GM18858 (cell line): Measurements from ENCODE around the gene CCDC134.

ENCODE experiments used
- ATAC-seq: cut with Tn5 transposase; IDR thresholded peaks from one replicate; pipeline ENCODE4 v1.9.1; 2021; ENCODE audit not compliant: unreplicated experiment

Gene CCDC134

DNA sequence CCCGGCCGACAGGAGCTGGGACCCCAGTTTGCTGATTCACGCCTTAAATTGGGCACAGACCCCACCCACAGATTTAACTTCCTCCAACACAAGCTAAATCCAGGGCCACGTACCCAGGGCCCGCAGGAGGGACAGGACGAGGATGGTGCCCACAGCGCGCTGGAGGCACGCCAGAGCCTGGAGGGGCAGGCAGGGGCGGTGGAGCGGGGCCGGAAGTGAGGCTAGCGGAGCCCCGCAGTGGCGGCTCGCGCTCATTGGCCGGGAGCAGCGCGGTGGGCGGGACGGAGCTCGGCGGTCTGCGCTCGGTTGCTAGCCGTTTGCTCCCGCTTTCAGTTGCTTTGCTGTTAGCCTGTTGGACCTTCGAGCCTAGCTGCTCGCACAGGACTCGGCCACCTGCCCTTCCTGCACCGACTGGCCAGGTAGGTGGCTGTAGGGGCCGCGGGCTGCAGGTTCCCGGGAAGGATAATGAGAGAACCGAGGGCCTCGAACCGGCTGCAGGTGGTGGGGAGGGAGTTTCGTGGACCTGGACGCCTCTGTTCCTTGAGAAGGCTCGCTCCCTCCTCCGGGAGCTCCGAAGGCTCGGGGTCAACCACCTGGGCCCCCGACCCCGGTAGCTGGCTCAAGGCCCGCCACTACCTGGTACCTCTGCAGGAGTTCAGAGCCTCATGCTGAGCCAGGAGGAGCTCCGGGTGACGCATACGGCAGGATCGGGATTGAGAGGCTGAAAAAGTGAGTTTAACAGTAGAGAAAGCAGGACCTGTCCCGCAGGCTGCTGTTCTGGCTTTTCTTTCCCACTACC lies at the start of gene CCDC134:
TSS of gene CCDC134 (plus strand) at position 332 of the 799 bp plus-strand sequence. CDS start 8,212 bp downstream, outside the sequence.
- ATAC-seq = peak; percentile 79

DNA sequence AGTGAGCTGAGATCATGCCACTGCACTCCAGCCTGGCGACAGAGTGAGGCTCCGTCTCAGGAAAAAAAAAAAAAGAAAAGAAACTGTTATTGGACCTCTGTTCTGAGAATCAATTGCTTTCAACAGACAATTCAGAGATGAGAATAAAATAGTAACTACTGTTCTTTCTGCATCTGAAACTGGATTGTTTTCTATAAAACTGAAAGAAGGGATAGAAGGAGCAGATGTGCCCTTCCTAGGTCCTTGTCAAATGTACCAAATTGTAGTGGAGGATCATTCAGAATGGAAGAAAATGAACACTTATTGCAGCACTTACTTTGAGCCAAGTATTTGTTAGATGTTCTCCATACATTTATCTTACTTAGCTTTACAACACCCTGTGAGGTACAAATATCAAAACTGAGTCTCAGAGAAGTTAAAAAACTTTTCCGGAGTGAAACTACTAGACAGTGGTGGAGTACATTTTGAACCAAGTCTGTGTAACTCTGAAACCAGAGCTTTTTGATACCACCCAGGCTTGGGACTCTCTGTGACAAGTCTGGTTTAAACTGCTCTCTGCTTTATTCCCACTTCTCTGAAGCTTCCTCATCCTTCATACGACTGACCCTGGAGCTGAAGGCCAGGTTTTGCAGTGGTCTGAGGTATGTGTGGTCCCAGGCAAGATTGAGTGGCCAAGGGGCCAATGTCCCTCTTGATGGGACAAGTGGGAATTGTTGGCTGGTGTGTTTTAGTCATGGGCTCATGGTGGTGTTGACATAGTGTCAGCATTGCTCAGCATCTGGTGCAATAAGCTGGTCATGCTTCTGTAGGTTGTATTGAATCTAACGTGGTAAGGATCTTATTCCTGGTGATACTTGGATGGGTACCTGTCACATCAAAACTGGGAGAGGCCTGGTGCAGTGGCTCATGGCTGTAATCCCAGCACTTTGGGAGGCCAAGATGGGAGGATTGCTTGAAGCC lies 48.2 kb upstream of the CCDC134 start:
- no peak for ATAC-seq

DNA sequence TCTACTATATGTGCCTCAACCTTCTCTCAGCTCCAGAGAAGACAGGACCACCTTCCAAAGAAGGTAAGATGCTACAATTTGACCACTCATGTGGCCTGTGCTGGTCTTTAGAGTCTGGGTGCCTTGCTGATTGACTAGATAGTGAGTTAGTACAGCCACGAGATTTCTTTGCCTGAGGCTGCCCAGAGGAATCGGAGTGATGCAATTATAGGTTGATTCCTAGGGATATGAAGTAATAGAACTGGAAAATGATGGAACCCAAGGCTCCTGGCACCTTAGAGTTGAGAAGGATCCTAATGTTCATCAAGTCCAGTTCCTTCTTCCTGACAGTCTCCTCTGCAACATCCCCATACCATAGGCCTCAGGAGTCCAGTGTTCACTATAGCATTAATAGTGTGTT lies 46.5 kb upstream of the CCDC134 start:
- no peak for ATAC-seq

DNA sequence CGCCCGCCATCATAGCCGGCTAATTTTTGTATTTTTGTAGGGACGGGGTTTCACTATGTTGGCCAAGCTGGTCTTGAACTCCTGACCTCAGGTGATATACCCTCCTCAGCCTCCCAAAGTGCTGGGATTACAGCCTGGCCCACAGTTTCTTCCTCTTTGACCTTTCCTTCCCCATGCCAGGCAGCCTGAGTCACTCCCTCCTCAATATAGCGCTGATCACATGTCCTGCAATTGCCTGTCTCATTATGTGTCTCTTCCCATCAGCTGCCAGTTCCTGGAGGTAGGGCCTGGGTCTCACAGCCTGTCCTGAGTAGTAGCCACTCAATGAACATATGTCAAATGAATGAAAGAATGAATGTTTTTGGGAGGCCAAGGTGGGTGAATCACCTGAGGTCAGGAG lies 43.0 kb upstream of the CCDC134 start:
- ATAC-seq = no peak

DNA sequence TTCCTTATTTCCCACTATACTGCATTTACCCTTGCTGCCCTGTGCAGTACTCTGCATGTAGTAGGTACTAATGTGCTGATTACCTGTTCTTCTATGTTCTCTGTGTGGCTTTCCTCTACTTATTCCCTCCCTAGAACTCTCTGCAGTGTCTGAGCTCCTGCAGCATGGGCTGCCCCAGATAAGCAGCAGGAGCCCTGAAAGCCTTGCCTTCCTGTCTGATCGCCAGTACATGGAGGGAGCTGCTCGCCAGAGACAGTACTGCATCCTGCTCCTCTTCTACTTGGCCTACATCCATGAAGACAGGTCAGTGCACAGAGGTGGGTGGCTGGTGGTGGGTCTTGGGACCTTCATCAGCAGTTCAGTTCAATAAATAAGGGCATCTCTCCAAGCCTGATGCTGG lies 42.2 kb upstream of the CCDC134 start:
- no peak for ATAC-seq

DNA sequence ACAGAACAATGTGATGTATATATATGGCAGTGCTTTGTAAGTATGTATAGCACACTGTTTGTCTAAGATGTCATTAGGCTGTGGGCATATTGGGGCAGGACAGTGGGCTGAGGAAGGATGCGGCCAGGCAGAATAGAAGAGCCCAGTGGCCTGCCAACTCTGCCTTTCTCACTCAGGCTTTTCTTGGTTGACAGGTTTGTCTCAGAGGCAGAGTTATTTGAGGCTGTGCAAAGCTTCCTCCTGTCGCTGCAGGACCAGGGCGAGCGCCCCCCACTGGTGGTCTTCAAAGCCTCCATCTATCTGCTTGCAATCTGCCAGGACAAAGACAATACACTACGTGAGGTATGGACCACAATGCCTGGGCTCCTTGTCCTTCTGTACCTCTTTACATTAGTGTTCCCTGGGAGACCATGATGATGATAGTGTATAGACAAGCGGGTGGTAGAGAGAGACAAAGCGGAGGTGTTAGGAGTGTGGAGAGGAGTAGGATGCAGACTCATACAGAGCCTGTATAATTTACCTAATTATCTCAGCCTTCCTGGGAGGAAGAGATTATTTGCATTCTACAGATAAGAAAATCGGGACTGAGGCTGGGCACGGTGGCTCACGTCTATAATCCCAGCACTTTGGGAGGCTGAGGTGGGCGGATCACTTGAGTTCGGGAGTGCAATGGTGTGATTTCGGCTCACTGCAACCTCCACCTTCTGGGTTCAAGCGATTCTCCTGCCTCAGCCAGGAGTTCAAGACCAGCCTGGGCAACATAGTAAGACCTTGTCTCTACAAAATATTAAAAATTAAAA lies 37.3 kb upstream of the CCDC134 start:
- no peak for ATAC-seq

DNA sequence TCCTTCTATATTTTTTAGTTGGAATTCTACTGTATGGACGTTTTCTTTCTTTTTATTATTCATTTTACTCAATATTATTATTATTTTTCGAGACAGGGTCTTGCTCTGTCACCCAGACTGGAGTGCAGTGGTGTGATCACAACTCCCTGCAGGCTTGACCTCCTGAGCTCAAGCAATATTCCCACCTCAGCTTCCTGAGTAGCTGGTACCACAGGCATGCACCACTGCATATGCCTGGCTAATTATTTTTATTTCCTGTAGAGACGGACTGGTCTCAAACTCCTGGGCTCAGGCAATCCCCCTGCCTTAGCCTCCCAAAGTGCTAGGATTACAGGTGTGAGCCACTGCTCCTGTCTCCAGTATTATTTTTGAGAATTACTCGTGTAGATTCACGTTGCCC lies 34.0 kb upstream of the CCDC134 start:
- no peak for ATAC-seq

DNA sequence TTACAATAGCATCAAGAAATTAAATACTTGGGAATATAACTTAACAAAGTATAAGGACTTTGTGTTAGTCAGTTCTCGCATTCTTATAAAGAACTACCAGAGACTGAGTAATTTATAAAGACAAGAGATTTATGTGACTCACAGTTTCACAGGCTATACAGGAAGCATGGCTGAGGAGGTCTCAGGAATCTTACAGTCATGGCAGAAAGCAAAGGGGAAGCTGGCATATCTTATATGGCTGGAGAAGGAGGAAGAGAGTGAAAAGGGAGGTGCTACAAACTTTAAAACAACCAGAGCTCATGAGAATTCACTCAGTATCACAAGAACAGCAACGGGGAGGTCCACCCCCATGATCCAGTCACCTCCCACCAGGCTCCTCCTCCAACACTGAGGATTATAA lies 32.0 kb upstream of the CCDC134 start:
- no peak for ATAC-seq

DNA sequence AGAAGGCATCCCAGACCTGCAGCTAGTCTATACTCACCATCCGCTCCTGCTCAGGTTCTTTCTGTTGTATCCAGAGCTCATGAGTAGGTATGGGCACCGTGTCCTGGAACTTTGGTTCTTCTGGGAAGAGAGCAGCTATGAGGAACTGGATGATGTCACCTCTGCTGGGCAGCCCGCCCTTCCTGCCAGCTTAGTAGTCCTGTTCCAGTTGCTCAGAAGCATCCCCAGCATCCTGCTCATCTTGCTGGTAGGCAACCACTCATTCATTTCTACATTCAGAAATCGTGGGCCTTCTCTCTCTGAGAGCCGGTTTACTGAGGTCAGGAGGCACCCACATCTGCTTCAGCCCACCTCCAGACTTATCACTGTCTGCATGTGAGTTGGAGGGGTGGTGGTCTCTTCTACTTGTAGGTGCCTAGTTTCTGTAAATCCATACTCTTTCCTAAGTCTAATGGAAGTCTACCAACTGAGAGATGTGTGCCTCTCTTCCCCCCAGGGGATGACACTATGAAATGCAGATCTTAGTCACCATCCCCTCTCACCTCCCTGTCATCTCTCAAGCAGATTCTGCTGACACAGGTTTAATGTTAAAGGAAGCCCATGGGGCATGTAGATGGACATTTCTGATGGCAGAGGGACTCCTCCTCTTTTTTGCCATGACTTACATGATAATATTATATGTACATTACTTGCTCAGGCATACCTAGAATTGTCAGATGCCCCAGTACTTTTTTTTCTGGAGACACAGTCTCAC lies 29.6 kb upstream of the CCDC134 start:
- ATAC-seq = no peak

DNA sequence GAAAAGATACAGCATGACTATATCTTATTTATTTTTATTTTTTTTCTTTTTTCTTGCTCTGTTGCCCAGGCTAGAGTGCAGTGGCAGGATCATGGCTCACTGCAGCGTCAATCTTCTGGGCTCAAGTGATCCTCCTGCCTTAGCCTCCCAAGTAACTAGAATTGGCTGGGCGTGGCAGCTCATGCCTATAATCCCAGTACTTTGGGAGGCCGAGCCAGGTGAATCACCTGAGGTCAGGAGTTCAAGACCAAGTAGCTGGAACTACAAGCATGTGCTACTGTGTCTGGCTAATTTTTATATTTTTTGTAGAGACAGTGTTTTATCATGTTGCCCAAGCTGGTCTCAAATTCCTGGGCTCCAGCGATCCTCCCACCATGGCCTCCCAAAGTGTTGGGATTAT lies 28.3 kb upstream of the CCDC134 start:
- no peak for ATAC-seq

DNA sequence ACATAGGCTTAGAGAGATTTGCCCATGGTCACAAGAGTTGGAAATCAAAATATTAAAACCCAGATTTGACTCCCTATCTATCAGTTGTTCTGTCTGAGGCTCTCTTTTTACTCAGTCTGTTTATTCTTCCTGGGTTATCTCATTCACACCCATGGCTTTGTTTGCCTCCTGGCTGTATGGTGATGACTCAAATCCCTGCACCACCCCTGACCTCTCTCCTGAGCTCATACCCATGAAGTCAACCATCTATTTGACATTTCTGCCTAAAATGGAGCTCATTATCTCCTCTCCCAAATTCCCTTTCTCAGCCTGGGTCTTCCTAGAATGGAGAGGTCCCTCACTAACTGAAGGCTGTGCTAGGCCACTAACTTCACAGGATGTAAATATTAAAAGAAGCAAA lies 27.8 kb upstream of the CCDC134 start:
- no peak for ATAC-seq

DNA sequence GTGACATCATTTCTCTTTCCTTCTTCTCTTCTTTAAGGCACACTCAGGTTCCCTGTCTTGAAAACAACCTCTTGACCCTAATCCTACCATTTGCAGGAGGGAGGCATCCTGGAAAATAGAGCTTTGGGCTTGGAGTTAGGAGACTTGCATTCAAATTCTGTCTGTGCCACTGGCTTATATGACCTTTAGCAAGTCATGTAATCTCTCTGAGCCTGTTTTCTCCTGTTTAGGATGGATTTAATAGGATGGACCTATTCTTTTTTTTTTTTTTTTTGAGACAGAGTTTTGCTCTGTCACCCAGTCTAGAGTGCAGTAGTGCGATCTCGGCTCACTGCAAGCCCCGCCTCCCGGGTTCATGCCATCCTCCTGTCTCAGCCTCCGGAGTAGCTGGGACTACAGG lies 25.1 kb upstream of the CCDC134 start:
- ATAC-seq = no peak

DNA sequence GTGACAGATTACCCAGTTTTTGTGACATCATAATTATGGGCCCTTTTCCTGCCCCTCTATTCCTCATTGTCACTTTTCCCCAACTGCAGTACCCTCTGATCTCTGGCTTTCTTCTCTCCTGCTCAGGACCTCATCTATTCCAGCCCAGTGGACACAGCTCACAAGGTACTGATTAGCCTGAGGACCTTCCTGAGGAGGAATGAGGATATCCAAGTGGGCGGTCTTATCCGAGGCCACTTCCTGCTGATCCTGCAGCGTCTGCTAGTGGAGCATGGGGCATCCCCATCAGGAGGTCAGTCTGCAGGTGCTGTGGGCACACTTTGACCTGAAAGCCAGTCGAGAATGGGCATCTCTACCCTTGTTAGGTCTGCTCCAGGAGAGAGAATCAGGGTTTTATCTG lies 24.5 kb upstream of the CCDC134 start:
- ATAC-seq = no peak

DNA sequence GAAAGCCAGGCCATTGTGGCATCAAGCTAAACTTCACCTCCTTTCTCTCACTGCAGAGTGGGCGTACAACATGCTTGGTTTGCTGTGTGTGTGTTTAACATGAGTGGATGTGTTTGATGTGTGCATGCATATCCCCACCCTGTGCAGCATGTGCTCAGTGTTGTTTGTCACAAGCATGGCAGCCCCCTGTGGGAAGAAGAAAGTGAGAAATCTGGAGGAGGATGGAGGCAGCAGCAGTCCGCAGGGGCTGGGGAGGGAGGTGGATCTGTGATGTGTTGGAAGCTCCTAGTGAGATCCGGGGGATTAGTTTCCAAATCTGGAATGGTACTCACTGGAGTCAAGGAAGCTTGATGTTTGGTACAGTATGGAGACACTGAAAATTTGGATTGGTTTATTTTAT lies 24.1 kb upstream of the CCDC134 start:
- no peak for ATAC-seq

DNA sequence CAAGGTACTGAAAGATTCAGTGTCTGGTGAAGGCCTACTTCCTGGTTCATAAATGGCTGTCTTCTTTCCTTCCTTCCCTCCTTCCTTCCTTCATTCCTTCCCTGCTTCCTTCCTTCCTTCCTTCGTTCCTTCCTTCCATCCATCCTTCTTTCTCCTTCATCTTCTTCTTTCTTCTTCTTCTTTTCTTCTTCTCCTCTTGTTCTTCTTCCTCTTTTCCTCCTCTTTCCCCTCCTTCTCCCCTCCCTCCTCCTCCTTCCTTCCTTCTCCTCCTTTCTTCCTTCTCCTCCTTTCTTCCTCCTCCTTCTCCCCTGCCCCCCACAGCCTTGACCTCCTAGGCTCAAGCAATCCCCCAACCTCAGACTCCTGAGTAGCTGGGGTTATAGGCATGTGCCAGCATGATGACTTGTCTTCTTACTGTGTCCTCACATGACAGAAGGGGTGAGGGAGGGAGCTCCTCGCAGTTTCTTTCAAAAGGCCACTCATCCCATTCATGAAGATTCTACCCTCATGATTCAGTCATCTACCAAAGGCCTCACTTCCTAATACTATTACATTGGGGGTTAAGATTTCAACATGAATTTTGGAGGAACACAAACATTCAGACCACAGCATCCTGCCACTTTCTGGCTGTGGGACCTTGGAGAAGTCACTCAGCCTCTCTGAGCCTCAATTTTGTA lies 22.6 kb upstream of the CCDC134 start:
- ATAC-seq = no peak

DNA sequence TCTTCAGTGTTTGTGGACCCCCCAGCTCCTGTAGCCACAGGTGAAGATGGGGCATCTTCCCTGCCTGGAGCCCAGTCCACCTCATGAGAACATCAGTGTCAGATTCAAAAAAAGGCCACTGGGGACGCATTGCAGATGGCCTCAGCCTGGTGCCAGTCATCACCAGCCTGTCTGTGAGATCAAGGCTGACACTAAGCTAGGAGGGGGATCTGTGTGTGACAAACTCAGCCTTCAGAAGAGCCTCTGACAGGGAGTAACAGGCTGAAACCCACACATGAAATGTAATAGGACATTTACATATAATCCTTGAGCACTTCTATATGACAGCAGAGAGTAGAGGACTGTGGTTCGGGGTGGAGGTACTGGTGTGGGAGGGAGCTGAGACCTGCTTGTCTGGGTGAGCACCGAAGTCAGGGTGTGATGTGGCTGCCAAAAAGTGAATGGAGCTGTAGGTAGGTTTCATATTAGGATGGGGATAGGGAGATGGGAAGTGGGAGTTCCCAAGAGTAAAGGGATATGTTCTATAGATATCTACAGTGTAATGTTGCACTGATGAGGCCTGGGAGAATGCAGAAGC lies 20.5 kb upstream of the CCDC134 start:
- no peak for ATAC-seq

DNA sequence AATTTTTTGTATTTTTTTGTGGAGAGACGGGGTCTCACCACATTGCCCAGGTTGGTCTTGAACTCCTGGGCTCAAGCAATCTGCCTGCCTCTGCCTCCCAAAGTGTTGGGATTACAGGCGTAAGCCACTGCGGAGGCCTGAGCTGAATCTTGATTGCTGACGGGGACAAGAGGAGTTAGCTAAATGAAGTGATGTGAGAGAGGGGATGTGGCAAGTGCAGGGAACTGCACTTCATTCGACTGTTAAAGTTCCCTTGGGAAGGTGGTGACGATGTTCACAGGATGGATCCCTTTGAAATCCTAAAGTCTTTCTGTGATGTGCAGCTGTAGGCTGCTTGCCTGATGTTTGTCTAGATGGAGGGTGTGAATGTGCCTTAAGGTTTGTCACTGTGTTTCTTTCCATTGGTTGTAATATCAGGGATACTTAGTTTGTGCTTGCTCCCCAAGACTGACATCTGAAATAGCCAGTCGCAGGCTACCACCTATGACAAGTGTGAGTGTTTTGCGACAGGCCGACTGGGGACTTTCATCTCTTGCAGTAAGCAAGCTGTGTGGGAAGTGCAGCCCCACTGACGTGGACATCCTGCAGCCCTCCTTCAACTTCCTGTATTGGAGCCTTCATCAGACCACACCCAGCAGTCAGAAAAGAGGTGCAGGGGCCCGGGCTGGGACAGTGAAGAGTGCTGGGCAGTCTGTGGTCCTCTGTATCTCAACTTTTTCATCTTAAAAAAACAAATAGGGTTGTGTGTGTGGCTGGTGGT lies 19.6 kb upstream of the CCDC134 start:
- peak; percentile 71 for ATAC-seq

DNA sequence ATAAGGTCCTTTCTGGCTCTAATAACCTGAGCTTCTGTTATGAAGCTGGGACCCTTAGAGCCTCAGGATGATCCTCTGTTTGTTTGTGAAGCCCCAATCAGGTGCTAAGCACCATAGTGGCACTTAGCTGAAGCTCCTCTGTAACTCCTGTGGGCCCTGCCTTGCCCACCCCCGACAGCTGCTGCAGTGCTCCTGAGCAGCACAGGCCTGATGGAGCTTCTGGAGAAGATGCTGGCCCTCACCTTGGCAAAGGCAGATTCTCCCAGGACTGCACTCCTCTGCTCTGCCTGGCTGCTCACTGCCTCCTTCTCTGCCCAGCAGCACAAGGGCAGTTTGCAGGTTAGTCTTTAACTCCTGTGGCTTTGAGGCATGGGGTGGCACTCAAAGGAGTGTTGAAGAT lies 19.0 kb upstream of the CCDC134 start:
- no peak for ATAC-seq

DNA sequence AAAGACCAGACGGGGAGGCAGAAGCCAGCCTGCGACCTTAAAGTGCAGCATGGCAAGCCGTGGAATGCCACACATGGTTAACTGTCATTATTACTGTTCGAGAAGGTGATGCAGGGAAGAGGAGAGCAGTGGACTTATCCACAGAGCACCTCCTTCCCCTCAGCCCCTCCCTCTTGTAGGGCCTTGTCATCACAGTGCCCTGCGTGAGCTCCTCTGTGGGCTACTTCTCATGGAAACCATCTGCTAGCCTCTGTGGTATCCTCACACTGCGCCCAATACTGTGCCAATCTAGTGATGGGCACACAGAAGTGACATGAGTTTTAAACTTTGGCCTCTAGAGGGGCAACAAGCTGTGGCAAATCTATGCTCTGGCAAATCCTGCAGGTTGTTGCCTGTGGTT lies 18.2 kb upstream of the CCDC134 start:
- ATAC-seq = no peak
